HG02763 (cell line): ENCODE results near the gene BRPF3.

Source experiments
- ATAC-seq: cut with Tn5 transposase; IDR thresholded peaks from one replicate; pipeline ENCODE4 v1.9.1; 2021; ENCODE audit warnings: mild to moderate bottlenecking, moderate library complexity; ENCODE audit not compliant: unreplicated experiment

BRPF3 gene

GRCh38 chr6:36196113-36196879 is at the start of gene BRPF3:
Gene BRPF3, plus strand, starts transcription at chr6:36196744. Its CDS starts 3,579 bp downstream, at chr6:36200323.
- peak; percentile 57 for ATAC-seq

- no peak for ATAC-seq
These were observed 49.2 kb upstream of the BRPF3 start for GRCh38 chr6:36147294-36147693.

- ATAC-seq = no peak
These were observed 47.1 kb upstream of the BRPF3 start for GRCh38 chr6:36149476-36149875.

GRCh38 chr6:36150283-36150682 is 46.3 kb upstream of the BRPF3 start:
- ATAC-seq = no peak

GRCh38 chr6:36154286-36154685 is 42.3 kb upstream of the BRPF3 start:
- ATAC-seq = no peak

GRCh38 chr6:36155662-36156061 is 40.9 kb upstream of the BRPF3 start:
- ATAC-seq = no peak

GRCh38 chr6:36160147-36160760 is 36.3 kb upstream of the BRPF3 start:
- ATAC-seq = no peak

- ATAC-seq = no peak
These were observed 27.2 kb upstream of the BRPF3 start for GRCh38 chr6:36169023-36170007.

- no peak for ATAC-seq
These were observed 25.8 kb upstream of the BRPF3 start for GRCh38 chr6:36170704-36171103.

- no peak for ATAC-seq
These were observed 25.0 kb upstream of the BRPF3 start for GRCh38 chr6:36171573-36171972.

GRCh38 chr6:36177166-36177565 is 19.4 kb upstream of the BRPF3 start:
- ATAC-seq = no peak

- ATAC-seq = no peak
These were observed 18.0 kb upstream of the BRPF3 start for GRCh38 chr6:36178544-36178943.

GRCh38 chr6:36180126-36180525 is 16.4 kb upstream of the BRPF3 start:
- ATAC-seq = no peak

- no peak for ATAC-seq
These were observed 12.2 kb upstream of the BRPF3 start for GRCh38 chr6:36184311-36184710.

GRCh38 chr6:36186199-36186598 is 10.3 kb upstream of the BRPF3 start:
- ATAC-seq = no peak

- ATAC-seq = no peak
These were observed 9.1 kb upstream of the BRPF3 start for GRCh38 chr6:36187446-36187845.

GRCh38 chr6:36195471-36196112 is 952 bp upstream of the BRPF3 start:
- ATAC-seq = no peak

- ATAC-seq = peak; percentile 89
These were observed 470 bp downstream of the BRPF3 start for GRCh38 chr6:36196880-36197548.

GRCh38 chr6:36197739-36198221 is 1.2 kb downstream of the BRPF3 start:
- no peak for ATAC-seq

- no peak for ATAC-seq
These were observed 2.4 kb downstream of the BRPF3 start for GRCh38 chr6:36198986-36199385.
